ENCODE results near the gene TULP3.
A peak's percentile ranks its signal among the peaks of the same experiment; 100 is the strongest.
"Not testable (repeated sequence)": the region's sequence is repeated elsewhere in the genome, so short reads cannot be mapped to it uniquely, and the experiment has no call there.

The TULP3 gene

GRCh38 chr12:2890388-2891239 lies at the start of gene TULP3:
TSS of gene TULP3 (plus strand) at chr12:2890891. CDS start at chr12:2890948, 57 bp downstream.
- peak; percentile 96 for DNase-seq (ENCODE audit: low spot score)

DNA sequence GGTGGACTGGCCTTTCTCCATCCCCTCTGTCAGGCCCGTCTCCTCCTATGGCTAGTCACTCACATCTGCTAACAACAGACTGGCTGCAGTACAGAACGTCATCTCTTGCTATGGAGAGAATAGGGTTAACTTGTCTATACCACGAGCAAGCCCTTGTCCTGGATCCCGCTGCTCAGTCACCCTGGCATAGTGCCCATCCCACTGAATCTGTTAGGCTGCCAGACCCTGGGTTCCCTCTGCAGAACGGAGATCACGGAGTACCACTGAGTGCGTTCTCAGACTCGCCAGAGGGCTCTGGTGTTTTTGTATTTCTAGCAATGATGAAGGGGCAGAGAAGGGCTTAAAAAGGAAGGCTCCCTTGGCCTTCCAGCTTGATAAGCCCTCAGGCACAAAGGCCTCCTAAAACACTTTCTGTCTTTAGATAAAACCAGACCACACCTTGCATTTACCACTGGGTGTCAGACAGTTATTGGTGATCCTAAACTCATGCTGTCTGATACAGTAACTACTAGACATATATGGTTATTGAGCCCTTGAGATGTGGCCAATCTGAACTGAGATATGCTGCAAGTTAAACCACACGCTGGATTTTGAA lies 49.5 kb upstream of the TULP3 start:
- no peak for DNase-seq (ENCODE audit: low spot score)

DNA sequence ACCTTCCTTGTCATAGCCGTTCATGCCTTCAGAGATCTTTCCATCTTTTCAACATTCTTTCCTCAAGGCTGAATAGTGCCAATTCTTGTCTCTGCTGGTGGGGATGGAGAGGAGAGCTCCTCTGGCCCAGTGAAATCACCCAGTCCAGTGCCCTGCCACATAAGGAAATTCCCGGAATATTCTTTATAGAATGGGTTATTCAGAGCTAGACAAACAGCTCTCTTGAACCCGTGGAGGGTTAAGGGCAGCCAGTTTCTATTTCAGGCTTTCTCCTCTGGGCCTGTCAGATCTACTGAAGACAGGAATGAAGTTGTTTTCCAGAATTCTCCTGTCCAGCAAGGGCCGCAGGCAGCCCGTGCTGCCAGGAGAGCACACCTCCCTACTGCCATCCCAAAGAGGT lies 47.7 kb upstream of the TULP3 start:
- no peak for DNase-seq (ENCODE audit: low spot score)

DNA sequence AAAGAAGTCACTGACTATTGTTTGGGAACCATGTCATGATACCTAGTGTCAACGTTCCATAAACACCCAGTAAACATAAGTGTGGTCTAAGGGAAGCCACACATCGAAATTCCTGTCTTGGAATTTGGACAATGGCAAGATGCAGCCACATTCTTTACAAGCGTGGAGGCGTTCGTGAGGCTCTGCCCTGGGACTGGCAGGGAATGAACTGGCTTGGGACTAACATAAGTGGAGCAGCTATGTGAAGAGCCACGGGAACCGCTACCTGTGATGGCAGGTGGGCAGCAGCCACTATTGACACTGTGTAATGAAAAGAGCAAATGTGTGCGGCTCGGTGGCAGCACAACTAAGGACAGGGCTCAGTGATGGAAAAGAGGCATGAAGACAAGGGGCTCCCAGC lies 45.9 kb upstream of the TULP3 start:
- no peak for DNase-seq (ENCODE audit: low spot score)

- peak; percentile 78 for DNase-seq (ENCODE audit: low spot score)
These were observed 45.4 kb upstream of the TULP3 start for GRCh38 chr12:2845280-2845679.

- DNase-seq (ENCODE audit: low spot score), result no peak
These were observed 38.8 kb upstream of the TULP3 start for GRCh38 chr12:2851931-2852330.

- DNase-seq (ENCODE audit: low spot score), result peak; percentile 62
These were observed 37.1 kb upstream of the TULP3 start for GRCh38 chr12:2853626-2854025.

DNA sequence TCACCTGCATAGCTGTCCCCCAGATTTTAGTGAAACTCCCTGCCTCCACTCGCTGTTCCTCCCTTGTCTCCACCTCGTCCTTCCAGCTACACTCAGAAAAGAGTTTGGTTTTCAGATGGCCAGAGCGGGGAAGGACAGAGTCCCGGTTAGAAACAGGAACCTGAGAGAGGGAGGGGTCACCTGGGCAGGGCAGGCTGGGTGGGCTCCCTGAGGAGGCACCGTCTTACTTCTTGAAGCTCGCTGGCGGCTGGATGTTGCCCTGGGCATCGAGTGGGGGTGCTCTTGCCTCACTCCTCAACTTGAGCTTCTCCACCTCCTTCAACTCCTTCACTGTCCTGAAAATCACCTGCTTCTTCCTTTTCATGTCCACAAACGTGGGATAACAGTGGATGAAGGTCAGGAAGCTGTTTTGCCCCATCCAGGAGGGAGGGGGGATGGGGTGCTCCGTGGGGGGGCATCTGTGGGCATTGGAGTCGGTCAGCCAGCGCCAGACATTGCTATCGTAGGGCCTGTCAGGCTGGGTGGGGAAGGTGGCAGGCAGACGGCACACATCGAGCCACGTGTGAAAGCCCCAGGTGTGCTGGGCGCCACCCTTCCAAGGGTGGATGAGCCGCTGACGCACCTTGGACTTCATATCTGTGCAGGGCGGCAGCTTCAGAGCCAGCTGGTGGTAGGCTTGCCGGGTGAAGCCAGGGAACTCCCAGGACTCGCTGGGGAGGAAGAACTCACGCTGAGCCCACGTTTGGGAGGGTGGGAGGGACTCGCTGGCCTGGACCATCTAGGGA lies 35.8 kb upstream of the TULP3 start:
- DNase-seq (ENCODE audit: low spot score), result no peak

- no peak for DNase-seq (ENCODE audit: low spot score)
These were observed 35.1 kb upstream of the TULP3 start for GRCh38 chr12:2855546-2855945.

GRCh38 chr12:2856051-2856450 lies 34.6 kb upstream of the TULP3 start:
- DNase-seq (ENCODE audit: low spot score), result no peak

DNA sequence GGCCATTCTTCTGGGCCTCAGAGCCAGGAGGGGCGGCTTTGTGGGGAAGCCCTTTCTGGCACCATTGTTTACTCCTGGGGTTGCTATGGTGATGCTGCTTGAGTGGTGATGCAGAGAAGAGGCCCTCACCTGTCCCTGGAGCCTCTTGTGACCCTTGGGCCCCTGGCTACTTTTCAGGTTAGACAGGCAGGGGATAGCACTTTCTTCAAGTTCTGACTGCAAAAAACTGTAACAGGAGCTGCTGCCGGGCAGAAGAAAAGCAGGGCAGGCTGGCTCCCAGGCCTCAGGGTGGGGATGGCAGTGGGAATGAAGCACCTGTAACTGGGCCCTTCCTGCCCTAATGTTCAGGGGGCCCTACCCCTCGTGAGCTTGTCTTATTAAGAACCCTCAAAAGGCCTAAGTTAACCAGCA lies 33.7 kb upstream of the TULP3 start, which contains the start of gene TEX52:
Gene TEX52, minus strand, starts transcription at position 19 of the 411 bp plus-strand sequence. Its CDS starts 13 bp downstream, at position 6.
- DNase-seq (ENCODE audit: low spot score), result no peak

- DNase-seq (ENCODE audit: low spot score), result no peak
These were observed 33.1 kb upstream of the TULP3 start for GRCh38 chr12:2857576-2857975.

DNA sequence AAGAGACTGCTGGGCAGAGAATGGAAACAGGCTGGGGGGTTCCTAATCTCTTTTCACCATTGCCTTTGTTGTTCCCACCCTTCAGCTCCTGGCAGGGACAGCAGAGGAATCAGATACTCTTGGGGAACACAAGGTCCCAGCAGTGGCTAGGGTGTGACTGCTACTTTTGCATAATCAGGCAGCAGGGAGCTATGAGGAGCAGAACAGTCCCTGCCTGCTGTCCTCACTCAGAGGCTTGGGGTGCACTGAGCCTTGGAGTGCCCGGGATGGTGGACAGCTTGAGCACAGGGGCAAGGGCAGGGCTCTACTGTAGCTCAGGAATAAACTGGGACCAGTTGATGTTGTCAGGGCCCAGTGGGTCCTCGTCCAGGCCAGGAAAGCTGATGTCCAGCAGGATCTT lies 32.4 kb upstream of the TULP3 start:
- DNase-seq (ENCODE audit: low spot score), result no peak

- DNase-seq (ENCODE audit: low spot score), result no peak
These were observed 31.7 kb upstream of the TULP3 start for GRCh38 chr12:2858944-2859421.

DNA sequence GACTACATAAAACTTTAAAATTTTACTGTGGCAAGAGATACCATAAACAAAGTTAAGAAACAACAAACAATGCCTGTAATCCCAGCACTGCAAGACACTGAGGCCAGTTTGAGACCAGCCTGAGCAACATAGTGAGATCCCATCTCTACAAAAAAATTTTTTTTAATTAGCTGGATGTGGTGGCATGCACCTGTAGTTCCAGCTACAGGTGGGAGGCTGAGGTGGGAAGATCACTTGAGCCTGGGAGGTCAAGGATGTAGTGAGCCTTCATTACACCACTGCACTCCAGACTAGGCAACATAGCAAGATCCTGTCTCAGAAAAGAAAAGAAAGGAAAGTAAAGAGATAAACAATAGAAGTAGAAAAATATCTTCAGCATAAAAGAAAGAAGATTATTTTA lies 30.5 kb upstream of the TULP3 start:
- no peak for DNase-seq (ENCODE audit: low spot score)

- no peak for DNase-seq (ENCODE audit: low spot score)
These were observed 27.8 kb upstream of the TULP3 start for GRCh38 chr12:2862876-2863275.

DNA sequence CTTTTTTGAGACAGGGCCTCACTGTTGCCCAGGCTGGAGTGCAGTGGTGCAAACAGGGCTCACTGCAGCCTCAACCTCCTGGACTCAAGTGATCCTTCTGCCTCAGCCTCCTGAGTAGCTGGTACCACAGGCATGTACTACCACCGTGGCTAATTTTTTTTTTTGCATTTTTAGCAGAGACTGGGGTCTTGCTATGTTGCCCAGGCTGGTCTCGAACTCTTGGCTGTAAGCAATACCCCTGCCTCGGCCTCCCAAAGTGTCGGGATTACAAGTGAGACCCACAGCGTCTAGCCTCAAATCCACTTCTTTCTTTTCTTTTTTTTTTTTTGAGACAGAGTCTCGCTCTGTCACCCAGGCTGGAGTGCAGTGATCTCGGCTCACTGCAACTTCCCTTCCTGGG lies 27.3 kb upstream of the TULP3 start:
- DNase-seq (ENCODE audit: low spot score), result not testable (repeated sequence)

DNA sequence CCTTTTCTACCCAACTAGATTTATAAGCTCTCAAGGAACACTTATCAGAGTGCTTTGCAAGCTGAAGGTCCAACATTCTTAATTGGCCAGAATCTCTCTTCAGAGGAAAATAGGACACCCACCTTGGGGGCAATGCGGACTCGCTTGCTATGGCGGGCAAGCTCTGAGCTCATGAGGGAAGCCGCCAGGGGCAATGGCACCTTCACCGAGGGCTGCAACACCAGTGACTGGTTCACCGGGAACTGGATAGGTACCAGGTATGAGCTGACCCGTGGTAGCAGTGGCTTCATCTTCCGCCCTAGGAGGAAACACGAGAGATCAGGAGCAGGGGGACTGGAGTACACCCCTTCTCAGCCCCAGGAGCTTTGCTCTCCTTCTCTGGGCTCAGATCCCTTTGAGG lies 26.5 kb upstream of the TULP3 start:
- no peak for DNase-seq (ENCODE audit: low spot score)

- DNase-seq (ENCODE audit: low spot score), result not testable (repeated sequence)
These were observed 21.6 kb upstream of the TULP3 start for GRCh38 chr12:2868986-2869632.

DNA sequence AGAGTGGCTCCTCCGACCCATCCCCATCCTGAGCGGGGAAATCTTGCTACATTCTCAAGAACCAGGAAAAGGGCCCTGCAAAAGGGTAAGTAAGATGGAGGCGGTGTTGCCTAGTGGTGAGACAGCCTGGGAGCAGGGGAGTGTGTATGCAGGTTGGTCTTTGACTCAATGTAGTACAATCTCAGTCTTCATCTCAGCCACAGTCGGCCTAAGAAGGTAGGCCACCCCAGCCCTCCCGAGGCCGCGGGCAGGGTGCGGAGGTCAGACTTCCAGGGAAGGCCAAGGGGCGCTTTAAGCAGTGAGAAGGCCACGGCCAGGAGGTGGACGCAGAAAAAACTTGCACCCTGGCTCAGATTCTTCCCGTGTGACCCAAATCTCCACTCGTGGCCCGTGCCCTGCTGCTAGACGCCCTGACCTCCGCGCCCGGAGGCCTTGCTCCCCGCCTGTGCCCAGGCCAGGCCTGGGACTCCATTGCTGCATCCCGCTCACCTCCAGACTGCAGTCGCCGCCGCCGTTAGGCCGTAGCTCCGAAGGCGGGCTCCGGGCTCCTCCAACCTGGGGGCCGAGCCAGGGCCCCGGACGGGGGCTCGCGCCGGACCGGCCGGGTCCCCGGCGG lies 14.2 kb upstream of the TULP3 start:
- DNase-seq (ENCODE audit: low spot score), result no peak

Data from kidney capillary endothelial cell (primary cell).